Measurements from ENCODE around the gene WNT5B. TPM values are rescaled to one million over a fixed set of nuclear protein-coding genes. Genes with fewer than 3 reads are reported as not detected.

The WNT5B gene
- total RNA-seq, 1 donor from 2014 or later, result 3.2 TPM

DNA sequence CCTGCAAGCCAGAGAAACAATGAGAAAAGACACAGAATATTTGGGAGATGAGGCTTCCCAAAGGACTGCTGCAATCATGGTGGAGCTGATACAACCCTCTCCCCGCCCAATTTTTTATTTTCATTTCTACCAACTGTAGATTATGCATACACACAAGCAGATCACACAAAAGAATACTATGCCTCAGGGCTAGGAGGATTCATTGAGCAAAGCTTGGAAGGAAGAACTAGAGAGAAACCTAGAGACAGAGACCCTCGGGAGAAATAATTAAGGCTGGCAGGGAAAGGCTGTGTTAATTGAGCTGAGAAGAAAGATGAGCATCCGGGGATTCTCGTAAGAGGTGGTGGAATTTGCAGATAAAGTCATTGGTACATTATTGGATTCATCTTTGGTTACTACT lies 9.9 kb upstream of the WNT5B start:
- intact Hi-C loops (cut with DNase I), result no loop called here
- no peak for ATAC-seq (ENCODE audit: poor library complexity)
- no peak for DNase-seq

DNA sequence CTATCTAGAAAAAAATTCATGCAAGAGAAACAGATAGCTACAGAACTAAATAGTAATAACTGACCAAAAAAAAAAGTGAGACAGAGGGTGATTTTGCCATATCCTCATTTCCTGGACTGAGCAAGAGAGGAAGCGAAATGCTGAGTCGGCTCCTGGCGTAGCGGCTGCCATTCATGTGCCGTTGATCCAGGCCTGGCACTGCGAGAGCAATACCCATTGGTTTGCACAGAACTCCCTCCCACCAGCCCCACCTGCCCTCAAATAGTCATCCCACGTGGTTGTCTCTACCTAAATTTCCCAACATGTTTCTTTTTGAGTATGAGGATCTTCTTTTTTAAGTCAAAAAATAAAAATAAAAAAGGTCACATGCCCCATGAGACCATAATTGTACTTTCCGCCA lies 9.4 kb upstream of the WNT5B start:
- intact Hi-C loops (cut with DNase I), result no loop called here
- peak; percentile 63 for ATAC-seq (ENCODE audit: poor library complexity)
- peak; percentile 80 for DNase-seq

- no peak for ATAC-seq (ENCODE audit: poor library complexity)
- no peak for DNase-seq
- intact Hi-C loops (cut with DNase I), result no loop called here
These were observed 8.9 kb upstream of the WNT5B start for GRCh38 chr12:1620092-1620491.

- intact Hi-C loops (cut with DNase I), result no loop called here
- DNase-seq (no peak), ATAC-seq (ENCODE audit: poor library complexity) (no peak)
These were observed 6.6 kb upstream of the WNT5B start for GRCh38 chr12:1622406-1622805.

GRCh38 chr12:1629338-1630132 lies 504 bp downstream of the WNT5B start:
- DNase-seq (peak; percentile 56), ATAC-seq (ENCODE audit: poor library complexity) (no peak)
- intact Hi-C loops (cut with DNase I), result no loop called here

DNA sequence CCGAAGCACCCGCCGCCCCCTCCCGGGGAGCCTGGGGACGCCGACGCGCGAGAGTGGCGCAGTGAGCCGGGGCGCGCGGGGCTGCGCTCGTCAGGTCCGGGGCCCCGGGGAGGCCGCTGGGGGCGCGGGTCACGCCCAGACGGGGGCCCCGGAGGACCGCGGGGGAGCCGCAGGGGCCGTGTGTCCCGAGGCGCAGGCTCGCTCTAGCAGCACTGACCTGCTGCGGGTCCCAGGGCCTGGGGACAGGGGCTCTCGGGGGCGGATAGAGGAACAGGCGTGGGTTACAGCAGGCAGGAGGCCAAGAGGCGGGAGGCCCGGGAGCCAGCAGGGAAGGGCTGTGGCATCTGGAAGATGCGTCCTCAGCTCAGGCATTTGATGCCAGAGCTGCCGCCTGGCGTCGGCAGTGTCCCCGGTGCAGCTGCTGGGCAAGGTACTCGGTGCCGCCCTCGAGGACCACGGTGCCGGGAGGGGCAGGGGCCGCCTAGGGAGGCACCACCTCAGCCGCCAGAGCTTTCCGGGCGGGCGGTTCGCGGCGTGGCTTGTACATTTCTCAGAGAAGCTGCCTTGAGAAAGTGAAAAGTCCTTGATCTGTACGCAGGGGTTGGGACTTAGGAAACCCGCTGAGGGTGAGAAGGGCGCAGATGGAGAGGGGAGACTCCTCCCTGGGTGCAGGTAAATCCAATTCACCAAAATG lies 1.2 kb downstream of the WNT5B start:
- intact Hi-C loops (cut with DNase I), result no loop called here
- DNase-seq (peak; percentile 71), ATAC-seq (ENCODE audit: poor library complexity) (peak; percentile 35)

DNA sequence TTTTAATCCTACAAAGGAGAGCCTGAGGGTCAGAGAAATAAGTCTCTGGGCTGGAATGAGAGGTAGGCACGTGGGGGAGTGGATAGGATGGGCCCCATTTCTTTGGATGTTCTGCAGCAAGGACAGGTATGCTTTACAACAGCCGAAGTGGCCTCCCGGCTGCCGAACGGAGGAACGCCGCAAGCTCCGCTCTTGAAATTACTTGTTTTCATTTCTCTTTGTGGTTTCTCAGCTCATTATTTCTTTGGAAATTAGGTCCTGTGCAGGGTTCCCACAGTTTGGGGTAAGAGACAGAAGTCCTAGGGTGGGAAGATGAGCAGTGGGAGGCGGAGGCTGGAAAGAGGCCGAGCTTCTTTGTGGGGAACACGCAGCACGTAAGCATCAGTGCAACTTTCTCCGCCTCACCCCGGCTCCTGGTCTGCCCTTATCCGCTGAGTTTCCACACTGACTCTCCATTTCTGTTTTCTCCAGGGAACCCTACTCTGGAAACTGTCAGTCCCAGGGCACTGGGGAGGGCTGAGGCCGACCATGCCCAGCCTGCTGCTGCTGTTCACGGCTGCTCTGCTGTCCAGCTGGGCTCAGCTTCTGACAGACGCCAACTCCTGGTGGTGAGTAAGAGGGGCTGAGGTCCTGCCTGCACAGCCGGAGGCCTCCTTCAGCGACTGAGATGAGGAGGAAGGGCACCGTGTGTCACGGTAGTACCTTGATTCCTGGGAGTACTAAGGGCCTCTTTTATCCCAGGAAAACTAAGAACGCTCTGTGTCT lies 2.0 kb downstream of the WNT5B start:
- intact Hi-C loops (cut with DNase I), result no loop called here
- peak; percentile 59 for DNase-seq
- ATAC-seq (ENCODE audit: poor library complexity), result peak; percentile 3

DNA sequence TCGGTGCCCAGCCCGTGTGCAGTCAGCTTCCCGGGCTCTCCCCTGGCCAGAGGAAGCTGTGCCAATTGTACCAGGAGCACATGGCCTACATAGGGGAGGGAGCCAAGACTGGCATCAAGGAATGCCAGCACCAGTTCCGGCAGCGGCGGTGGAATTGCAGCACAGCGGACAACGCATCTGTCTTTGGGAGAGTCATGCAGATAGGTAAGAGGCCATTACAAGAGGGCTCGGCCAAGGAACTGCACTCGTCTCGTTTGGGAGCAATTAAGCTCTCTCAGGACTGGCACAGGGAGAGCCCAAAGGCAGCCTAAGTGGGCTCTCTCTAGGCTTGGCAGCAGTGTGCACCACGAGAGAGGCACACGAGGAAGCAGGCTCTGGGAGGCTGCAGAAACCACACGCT lies 3.7 kb downstream of the WNT5B start:
- ATAC-seq (ENCODE audit: poor library complexity) (peak; percentile 62), DNase-seq (peak; percentile 53)
- intact Hi-C loops (cut with DNase I), result no loop called here

DNA sequence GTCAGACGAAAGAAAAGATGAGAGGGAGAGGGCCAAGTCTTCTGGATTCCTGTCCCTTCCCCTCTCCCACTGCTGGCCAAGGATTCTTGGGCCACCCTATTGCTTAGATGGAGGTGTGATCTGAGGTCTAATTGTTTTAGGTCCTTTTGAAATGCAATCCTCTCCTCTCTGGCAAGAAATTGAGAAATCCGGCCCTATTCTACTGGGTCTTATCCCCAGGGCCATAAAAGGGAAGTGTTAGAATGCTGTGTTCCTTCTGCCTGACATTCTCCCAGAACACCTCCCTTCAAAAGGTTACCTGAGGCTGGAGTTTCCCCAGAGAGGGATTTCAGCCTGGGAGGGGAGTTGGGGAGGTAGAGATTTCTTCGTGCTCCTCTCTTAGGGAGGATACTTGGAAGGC lies 4.4 kb downstream of the WNT5B start:
- intact Hi-C loops (cut with DNase I), result no loop called here
- ATAC-seq (ENCODE audit: poor library complexity) (peak; percentile 5), DNase-seq (no peak)

GRCh38 chr12:1634149-1634548 lies 5.1 kb downstream of the WNT5B start:
- DNase-seq (no peak), ATAC-seq (ENCODE audit: poor library complexity) (no peak)
- intact Hi-C loops (cut with DNase I), result no loop called here

- DNase-seq, result peak; percentile 93
- ATAC-seq (ENCODE audit: poor library complexity), result peak; percentile 63
- intact Hi-C loops (cut with DNase I), result no loop called here
These were observed 5.7 kb downstream of the WNT5B start for GRCh38 chr12:1634590-1635191.

DNA sequence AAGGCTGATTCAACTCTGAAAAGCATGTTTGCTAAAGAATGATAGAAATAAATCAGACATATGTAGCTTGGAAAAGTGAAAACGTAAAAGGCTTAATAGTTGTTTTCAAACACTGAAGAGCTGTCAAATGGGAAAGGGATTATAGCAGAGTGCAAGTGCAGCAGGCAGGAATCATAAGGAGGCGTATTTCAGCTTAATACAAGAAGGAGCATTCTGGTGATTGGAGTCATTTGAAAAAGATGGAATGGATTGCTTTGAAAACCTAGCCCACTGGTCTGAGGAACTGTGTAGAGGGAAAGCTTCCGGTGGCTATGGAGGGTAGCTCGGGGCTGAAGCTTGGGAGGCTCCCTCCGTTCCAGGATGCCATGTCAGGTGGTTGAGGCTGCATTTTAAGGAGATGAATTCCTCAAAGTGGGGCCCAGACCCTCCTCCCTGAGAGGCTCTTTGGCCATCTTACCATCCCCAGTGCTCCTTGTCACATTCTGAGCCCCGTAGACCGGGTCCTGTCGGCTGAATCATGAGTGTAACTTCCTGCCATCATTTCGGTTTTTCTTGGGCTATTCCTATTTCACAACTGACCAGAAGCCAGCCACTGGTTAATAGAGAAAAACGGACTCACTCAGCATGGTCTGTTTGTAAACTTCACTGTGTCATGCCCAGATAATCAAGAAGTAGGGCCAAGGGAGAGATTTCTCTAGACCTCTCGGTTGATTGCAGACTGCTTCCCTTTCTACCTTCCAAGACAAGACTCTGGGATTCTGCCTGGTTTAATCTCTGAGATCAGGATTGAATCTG lies 6.5 kb downstream of the WNT5B start:
- ATAC-seq (ENCODE audit: poor library complexity), result no peak
- DNase-seq, result no peak
- intact Hi-C loops (cut with DNase I), result no loop called here

- ATAC-seq (ENCODE audit: poor library complexity), result no peak
- no peak for DNase-seq
- intact Hi-C loops (cut with DNase I), result no loop called here
These were observed 9.2 kb downstream of the WNT5B start for GRCh38 chr12:1638203-1638602.

DNA sequence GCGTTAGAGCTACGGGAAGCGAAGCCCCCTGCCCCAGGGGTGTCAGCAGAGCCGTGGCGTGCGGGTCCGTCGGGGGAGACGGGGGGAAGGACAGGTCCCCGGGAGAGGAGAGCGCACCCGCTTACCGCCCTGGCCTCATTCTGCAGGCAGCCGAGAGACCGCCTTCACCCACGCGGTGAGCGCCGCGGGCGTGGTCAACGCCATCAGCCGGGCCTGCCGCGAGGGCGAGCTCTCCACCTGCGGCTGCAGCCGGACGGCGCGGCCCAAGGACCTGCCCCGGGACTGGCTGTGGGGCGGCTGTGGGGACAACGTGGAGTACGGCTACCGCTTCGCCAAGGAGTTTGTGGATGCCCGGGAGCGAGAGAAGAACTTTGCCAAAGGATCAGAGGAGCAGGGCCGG lies 10.5 kb downstream of the WNT5B start:
- no peak for ATAC-seq (ENCODE audit: poor library complexity)
- intact Hi-C loops (cut with DNase I), result no loop called here
- no peak for DNase-seq

- intact Hi-C loops (cut with DNase I), result no loop called here
- ATAC-seq (ENCODE audit: poor library complexity) (no peak), DNase-seq (no peak)
These were observed 11.6 kb downstream of the WNT5B start for GRCh38 chr12:1640328-1641234.

DNA sequence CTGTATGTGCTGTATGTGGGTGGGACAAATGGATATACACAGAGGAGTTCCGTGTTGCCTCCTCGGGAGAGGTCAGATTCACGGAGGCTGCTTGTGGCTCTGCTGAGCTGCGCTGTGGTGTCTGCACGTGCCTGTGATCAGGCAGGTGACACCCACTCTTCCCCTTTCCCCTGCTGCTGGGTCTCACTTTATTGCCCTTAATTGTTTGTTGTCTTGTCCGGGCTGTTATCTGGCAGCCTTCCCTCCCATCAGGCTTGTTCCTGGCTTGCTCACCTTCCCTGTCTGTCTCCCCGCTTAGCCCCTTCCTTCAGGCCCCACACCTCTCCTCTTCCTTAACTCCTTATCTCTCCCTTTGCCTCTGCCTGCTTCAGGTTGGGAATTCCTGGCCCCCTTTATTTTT lies 13.5 kb downstream of the WNT5B start:
- ATAC-seq (ENCODE audit: poor library complexity) (no peak), DNase-seq (no peak)
- intact Hi-C loops (cut with DNase I), result no loop called here

GRCh38 chr12:1643043-1643442 lies 14.0 kb downstream of the WNT5B start:
- intact Hi-C loops (cut with DNase I), result no loop called here
- ATAC-seq (ENCODE audit: poor library complexity), result peak; percentile 42
- no peak for DNase-seq
